Sigmoid colon (tissue), 3 donors: ENCODE results near the gene ATXN1L.

ENCODE experiments used
- CTCF ChIP-seq, 4 experiments: fragments of 450-650 bp in 3 of 4; fragments of 200-600 bp in 1 of 4; IDR thresholded peaks; one replicate each; pipeline ENCODE4 v1.5.1; 2016 to 2019; ENCODE audit warnings: antibody characterized with exemption in 4 of 4, mild to moderate bottlenecking in 3 of 4, moderate library complexity in 2 of 4
- POLR2A ChIP-seq, 2 donors: fragments of 450-650 bp; IDR thresholded peaks; one replicate each; pipeline ENCODE4 v1.6.1; 2016; ENCODE audit warnings: antibody characterized with exemption in 2 of 2, mild to moderate bottlenecking in 2 of 2, moderate library complexity in 2 of 2

- TF ChIP-seq POLR2A (IDR thresholded peaks at IDR 0.05) (no peak), CTCF (IDR thresholded peaks at IDR 0.05) (no peak)
Observed at GRCh38 chr16:71803305-71803690, 42.5 kb upstream of the ATXN1L start.
